GM18498 (cell line): ENCODE measurements around the gene CACNA1I.

Source experiments
- ATAC-seq: cut with Tn5 transposase; IDR thresholded peaks from one replicate; pipeline ENCODE4 v1.9.1; 2021; ENCODE audit warnings: mild to moderate bottlenecking, moderate library complexity; ENCODE audit not compliant: unreplicated experiment

The CACNA1I gene

GRCh38 chr22:39664485-39665200 is 94.1 kb downstream of the CACNA1I start:
- no peak for ATAC-seq

GRCh38 chr22:39665229-39665628 is 94.7 kb downstream of the CACNA1I start:
- ATAC-seq = no peak

- no peak for ATAC-seq
Observed at GRCh38 chr22:39665661-39666431, 95.3 kb downstream of the CACNA1I start.

GRCh38 chr22:39666495-39666894 is 95.9 kb downstream of the CACNA1I start:
- no peak for ATAC-seq

- ATAC-seq = no peak
Observed at GRCh38 chr22:39666926-39667325, 96.4 kb downstream of the CACNA1I start.

GRCh38 chr22:39669432-39669831 is 98.9 kb downstream of the CACNA1I start:
- no peak for ATAC-seq

- no peak for ATAC-seq
Observed at GRCh38 chr22:39671936-39672335, 101.4 kb downstream of the CACNA1I start.

- ATAC-seq = no peak
Observed at GRCh38 chr22:39674536-39674935, 104.0 kb downstream of the CACNA1I start.

- ATAC-seq = no peak
Observed at GRCh38 chr22:39675947-39676346, 105.4 kb downstream of the CACNA1I start.

- no peak for ATAC-seq
Observed at GRCh38 chr22:39677967-39678366, 107.4 kb downstream of the CACNA1I start.

- no peak for ATAC-seq
Observed at GRCh38 chr22:39678862-39679490, 108.4 kb downstream of the CACNA1I start.

GRCh38 chr22:39679652-39680051 is 109.1 kb downstream of the CACNA1I start:
- no peak for ATAC-seq

- ATAC-seq = no peak
Observed at GRCh38 chr22:39680486-39680885, 109.9 kb downstream of the CACNA1I start.

- no peak for ATAC-seq
Observed at GRCh38 chr22:39681038-39681861, 110.7 kb downstream of the CACNA1I start.

GRCh38 chr22:39682994-39683393 is 112.4 kb downstream of the CACNA1I start:
- no peak for ATAC-seq

- no peak for ATAC-seq
Observed at GRCh38 chr22:39683639-39684038, 113.1 kb downstream of the CACNA1I start.

GRCh38 chr22:39684702-39685281 is 114.2 kb downstream of the CACNA1I start:
- no peak for ATAC-seq

GRCh38 chr22:39685336-39686177 is 115.0 kb downstream of the CACNA1I start:
- no peak for ATAC-seq

GRCh38 chr22:39686178-39686620 is 115.6 kb downstream of the CACNA1I start:
- ATAC-seq = no peak
